SIG-M5 (cell line): ENCODE data around the gene CEP131.
"Not testable (repeated sequence)": the region's sequence is repeated elsewhere in the genome, so short reads cannot be mapped to it uniquely, and the experiment has no call there.

Experiments
- DNase-seq: peaks from one replicate; lab custom pipeline; 2025; lab: John Stamatoyannopoulos, UW

Gene CEP131

GRCh38 chr17:81238815-81239713 is 16.3 kb upstream of the CEP131 start, which contains the start of the genes NDUFAF8 and TEPSIN:
TSS of gene NDUFAF8 (plus strand) at chr17:81239318. CDS start at chr17:81239364, 46 bp downstream.
TSS of gene TEPSIN (minus strand) at chr17:81239055. CDS start at chr17:81239033, 22 bp downstream.
- peak; percentile 99 for DNase-seq

- no peak for DNase-seq
Measured at GRCh38 chr17:81238490-81238814, 15.7 kb upstream of the CEP131 start.

- no peak for DNase-seq
Measured at GRCh38 chr17:81237591-81238489, 15.1 kb upstream of the CEP131 start.

DNA sequence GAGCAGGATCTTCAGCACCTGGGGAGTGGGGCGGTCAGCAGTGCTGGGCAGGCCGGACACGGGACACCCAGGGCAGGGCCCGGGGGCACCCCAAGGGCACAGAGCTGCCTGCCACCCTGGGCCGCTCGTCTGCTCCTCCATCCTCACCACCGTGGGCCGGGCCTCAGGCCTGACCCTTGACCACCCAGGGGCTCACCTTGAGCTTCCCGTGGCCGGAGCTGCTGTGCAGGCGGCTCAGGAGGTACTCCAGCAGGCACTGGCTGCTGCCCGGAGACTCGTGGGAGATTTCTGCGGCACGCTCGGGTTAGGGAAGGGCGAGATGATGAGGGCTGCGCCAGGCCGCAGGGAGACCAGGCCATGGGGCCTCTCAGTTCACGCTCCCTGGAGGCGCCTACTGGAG is 14.0 kb upstream of the CEP131 start:
- no peak for DNase-seq

DNA sequence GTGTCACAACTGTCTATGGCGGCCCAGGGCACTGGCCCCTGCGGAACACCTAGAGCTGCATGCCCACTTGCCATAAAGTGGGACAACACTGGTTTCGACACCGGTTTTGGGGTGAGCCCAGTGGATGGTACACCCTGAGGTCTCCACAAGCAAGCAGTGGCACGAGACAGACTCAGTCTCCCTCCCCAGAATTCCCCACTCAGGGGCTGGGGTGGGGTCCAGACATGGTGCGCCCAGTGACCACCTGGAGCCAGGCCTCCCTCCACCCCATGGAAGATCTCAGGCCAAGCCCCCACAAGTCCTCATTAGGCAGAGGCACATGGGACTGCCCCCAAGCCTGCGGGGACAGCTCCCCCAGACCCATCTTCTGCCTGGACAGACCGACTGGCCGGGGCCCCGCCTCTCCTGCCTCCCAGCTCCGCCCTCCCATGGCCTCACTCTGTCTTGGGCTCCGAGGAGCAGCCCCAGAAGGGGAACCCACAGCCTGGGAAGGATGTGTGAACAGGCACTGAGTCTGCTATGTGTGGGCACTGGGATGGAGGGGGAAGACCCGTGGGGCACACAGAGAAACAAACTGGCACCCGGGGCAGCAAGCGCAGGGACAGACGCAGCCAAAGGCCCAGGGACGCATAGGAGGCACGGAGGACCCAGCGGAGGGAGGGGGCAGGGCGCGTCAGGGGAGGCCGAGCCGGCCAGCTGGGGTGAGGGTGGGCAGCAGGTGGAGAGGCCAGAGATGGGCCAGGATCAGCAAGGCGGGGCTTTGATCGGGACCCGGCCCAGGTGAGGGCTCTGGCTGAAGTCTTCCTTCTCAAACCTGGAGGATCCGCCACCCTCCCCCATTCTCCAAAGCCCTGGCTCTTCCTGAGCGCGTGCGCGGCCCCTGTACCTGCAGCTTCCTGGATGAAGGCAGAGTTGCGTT is 13.3 kb upstream of the CEP131 start:
- DNase-seq: no peak

DNA sequence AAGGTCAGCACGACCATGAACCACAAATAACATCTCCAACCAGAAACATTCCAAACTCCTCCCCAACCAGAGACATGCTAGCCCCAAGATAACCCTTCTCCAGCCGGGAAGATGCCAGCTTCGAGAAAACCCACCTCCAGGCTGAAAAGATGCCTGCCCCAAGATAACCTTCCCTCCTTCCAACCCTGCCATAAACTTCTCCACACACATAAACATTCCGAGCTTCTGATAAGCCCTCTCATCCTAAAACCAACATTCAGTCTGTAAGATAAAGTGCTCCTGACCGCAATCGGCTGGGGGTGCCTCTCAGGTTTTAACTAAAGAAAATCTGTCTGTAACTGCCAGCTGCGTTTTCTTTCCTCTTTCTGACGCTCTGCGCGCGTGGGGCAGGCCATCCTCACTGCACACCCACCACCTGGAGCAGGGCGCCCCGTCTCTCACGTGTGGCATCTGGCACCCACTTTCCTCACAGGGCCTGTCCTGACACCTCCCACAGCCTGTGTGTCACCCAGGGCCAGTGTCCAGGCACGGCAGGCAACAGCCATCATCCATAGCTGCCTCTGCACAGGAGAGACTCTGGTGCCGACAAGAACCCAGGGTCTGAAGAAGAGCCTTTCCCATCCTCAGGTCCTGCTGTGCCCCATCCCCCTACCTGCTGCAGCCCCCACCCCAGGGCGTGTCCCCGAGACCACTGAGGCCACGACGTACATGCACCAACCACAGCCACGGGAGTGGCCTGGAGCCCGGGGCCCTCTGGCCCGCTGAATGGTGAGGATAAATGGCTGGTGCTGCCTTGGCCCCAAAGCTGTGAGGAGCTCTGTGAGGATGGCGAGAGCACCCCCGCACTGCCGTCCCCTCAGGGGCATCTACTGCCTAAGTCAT is 12.4 kb upstream of the CEP131 start:
- DNase-seq: no peak

DNA sequence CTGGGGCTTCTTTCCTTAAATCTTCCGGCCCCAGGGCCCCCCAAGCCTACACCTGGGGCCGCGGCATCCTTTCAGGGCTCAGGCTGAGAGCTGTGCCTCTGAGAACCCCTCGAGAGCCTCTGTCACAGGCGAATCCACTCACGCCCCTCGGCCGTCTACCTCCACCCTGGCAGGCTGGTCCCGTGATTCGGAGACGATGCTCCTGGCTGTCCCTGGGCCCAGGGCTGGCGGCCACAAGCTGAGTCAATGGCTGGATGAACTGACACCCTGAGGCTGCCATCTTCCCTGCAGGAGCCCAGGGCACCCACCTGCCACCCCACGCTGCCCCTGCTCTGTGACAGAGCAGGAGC is 11.7 kb upstream of the CEP131 start:
- DNase-seq: no peak

DNA sequence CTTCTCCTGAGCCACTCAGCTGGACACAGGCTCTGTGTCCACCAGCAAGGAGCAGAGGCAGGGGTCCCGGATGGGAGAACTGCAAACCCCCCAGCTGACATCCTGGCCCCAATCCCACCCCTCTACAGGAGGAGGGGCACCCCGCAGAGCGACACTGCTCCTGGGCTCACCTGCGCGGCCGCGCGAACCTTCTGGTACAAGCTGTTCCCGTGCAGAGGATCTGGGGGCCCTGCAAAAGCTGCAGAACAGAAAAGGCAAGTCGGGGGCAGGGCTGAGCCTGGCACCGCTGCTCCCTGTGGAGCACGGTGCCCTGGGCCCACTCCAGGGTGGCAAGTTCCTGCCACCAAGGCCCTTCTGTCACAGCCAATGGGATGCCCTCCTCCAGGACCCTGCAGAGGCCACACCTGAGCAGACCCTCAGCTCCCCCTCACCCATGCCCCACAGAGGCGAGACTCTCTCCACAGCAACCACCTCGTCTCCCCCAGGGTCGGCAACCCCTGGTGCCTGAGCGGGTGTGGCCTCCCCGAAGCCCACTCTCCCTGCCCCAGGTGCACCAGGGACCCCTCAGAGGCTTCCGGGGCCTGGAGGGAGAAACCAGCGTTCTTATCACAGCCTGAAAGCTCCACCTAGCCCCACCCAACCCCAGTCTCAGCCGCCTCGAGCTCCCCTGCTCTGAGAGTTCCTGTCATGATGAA is 11.2 kb upstream of the CEP131 start:
- no peak for DNase-seq

DNA sequence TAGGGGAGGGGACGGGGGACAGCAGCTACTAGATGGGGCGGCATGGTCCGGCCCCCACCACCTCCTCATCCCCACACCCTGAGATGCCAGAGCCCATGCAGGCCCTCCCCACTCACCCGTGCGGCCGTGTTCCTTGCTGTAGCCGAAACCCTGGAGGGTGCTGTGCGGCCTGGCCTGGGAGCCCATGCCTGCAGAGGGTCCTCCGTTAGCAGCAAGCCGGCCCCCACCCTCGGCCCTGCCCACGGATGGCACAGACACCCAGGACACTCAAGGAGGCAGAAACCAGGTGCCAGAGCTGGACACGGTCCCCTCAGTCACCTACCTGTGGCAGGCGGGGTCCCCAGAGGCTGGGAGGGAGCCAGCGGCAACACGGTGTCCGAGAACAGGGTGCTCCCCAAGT is 10.6 kb upstream of the CEP131 start:
- DNase-seq: no peak

DNA sequence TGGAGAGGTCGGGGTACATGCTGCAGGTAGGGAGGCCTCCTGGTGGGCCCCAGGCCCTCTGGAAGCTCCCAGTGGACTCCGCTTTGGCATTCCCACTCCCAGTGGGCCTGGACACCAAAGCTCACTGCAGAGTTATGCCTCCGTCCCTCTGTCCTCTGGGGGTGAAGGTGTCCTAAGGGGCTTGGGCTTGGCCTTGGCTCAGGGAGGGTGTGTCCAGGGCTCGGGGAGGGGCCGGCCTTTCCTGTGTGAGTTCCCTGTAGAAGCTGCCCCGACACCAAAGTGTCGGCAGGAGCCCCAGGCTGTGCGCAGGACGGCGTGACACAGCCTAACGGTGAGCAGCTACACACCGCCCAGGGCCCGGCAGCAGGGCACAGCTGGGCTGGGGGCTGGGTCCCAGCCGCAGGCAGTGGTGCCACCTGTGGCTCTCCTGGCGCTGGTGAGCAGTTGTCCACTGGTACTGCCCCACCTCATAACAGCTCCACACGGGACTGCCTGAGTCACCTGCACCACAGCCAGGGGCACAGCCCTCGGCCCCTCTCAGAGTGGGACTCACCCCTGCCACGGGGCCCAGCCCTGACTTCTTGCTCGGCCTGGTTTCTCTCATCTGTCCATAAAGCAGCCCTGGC is 10.0 kb upstream of the CEP131 start:
- no peak for DNase-seq

DNA sequence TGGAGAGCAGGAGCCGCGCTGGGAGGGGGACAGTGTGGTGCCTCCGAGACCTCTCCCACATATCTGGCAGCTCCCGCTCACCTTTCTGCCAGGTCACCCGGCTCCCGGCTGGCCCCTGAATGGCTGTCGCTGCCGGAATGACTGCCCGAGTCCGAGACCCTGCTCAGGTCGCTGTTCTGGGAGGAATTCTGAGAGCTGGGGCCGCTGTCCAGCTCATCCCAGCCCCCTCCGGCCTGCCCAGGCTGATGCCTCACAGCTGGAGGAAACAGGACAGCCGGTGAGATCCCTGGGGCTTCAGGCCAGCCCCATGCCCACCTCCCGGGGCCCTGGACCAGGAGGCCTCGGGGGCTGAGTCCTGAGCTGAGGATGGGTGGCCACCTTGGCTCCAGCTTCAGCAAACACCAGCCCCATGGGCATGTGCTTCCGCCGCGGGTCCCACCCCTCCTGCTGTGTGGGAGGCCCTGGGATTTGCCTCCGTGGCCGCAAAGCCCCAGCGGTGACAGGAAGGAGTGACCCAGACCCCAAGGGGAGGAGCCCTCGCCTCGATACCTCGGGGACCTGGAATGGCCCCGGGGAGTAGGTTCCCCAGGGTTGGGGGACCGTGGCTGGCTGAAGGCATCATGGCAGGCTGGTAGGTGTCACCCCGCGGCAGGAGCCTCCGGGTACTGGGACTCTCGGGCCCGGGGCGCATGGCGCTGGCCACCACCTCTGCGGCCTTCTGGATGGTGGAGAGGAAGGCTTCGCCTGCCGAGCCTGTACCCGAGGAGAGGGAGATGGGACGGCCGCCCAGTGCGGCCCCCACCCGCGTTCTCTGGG is 9.2 kb upstream of the CEP131 start:
- DNase-seq: no peak

- DNase-seq: no peak
Measured at GRCh38 chr17:81231121-81231645, 8.4 kb upstream of the CEP131 start.

- DNase-seq: no peak
Measured at GRCh38 chr17:81230043-81230820, 7.5 kb upstream of the CEP131 start.

- DNase-seq: no peak
Measured at GRCh38 chr17:81229666-81229920, 6.8 kb upstream of the CEP131 start.

GRCh38 chr17:81228834-81229665 is 6.3 kb upstream of the CEP131 start:
- DNase-seq: no peak

- DNase-seq: peak; percentile 58
Measured at GRCh38 chr17:81228420-81228819, 5.7 kb upstream of the CEP131 start.

- DNase-seq: not testable (repeated sequence)
Measured at GRCh38 chr17:81227630-81228029, 4.9 kb upstream of the CEP131 start.
